Liver (tissue), 9 donors: ENCODE results near the gene LRCOL1. TPM values are rescaled to one million over a fixed set of nuclear protein-coding genes. Genes with fewer than 3 reads are reported as not detected.

Experiments used
- DNase-seq: peaks from one replicate; pipeline ENCODE4 v3.0.0-alpha.2; 2017; ENCODE audit warnings: low spot score
- H3K27ac ChIP-seq, 2 donors: one replicate each; pipeline ENCODE4 v1.7.0; 2013; ENCODE audit warnings: inconsistent platforms in 2 of 2, low read length in 2 of 2, control low read depth in 1 of 2, low read depth in 1 of 2, mild to moderate bottlenecking in 1 of 2
- H3K27me3 ChIP-seq, 4 donors: one replicate each; pipeline versions ENCODE4 v1.6.1 to v1.7.0; 2013; ENCODE audit warnings: low read length in 3 of 4, inconsistent platforms in 1 of 4, mild to moderate bottlenecking in 1 of 4, moderate library complexity in 1 of 4; ENCODE audit not compliant: control insufficient read depth in 4 of 4, insufficient read depth in 4 of 4
- H3K36me3 ChIP-seq, 4 donors: one replicate each; pipeline versions ENCODE4 v1.6.1 to v1.7.0; 2013; ENCODE audit warnings: low read length in 3 of 4, mild to moderate bottlenecking in 3 of 4, low read depth in 1 of 4, moderate library complexity in 1 of 4; ENCODE audit not compliant: control insufficient read depth in 4 of 4, insufficient read depth in 3 of 4
- H3K4me1 ChIP-seq, 4 donors: one replicate each; pipeline versions ENCODE4 v1.6.1 to v1.7.0; 2013; ENCODE audit warnings: low read length in 3 of 4, mild to moderate bottlenecking in 3 of 4, moderate library complexity in 1 of 4; ENCODE audit not compliant: control insufficient read depth in 4 of 4, insufficient read depth in 4 of 4
- H3K4me3 ChIP-seq, 3 donors: one replicate each; pipeline versions ENCODE4 v1.6.1 to v1.7.0; 2013; ENCODE audit warnings: low read length in 3 of 3, control low read depth in 1 of 3, low read depth in 1 of 3, mild to moderate bottlenecking in 1 of 3
- H3K9ac ChIP-seq, 2 donors: one replicate each; pipeline ENCODE4 v1.7.0; 2013; ENCODE audit warnings: low read length in 2 of 2, mild to moderate bottlenecking in 2 of 2, moderate library complexity in 2 of 2, control low read depth in 1 of 2, low read depth in 1 of 2
- H3K9me3 ChIP-seq, 4 donors: one replicate each; pipeline versions ENCODE4 v1.6.1 to v1.7.0; 2013; ENCODE audit warnings: low read length in 3 of 4; ENCODE audit not compliant: control insufficient read depth in 4 of 4
- ATF3 ChIP-seq: IDR thresholded peaks from 2 replicates; pipeline ENCODE4 v1.6.1; 2016; ENCODE audit warnings: antibody characterized with exemption
- CTCF ChIP-seq: fragments of 150-350 bp; IDR thresholded peaks from 2 replicates; pipeline ENCODE4 v1.5.1; 2017; ENCODE audit warnings: improper control_type of control experiment, low read depth, low read length; ENCODE audit not compliant: missing input control
- EGR1 ChIP-seq, 2 donors: IDR thresholded peaks; 2 replicates each; pipeline ENCODE4 v1.6.1; 2016 to 2018; ENCODE audit warnings: antibody characterized with exemption in 2 of 2, low read depth in 2 of 2
- FOXA1 ChIP-seq: IDR thresholded peaks from 2 replicates; pipeline ENCODE4 v1.6.1; 2016; ENCODE audit warnings: antibody characterized with exemption
- FOXA2 ChIP-seq: IDR thresholded peaks from 2 replicates; pipeline ENCODE4 v1.6.1; 2016; ENCODE audit warnings: antibody characterized with exemption
- GABPA ChIP-seq, 2 donors: IDR thresholded peaks in 1 of 2; conservative IDR thresholded peaks in 1 of 2; 2 replicates each; pipeline ENCODE4 v1.6.1; 2016; ENCODE audit warnings: antibody characterized with exemption in 2 of 2, mild to moderate bottlenecking in 1 of 2, moderate library complexity in 1 of 2
- HNF4A ChIP-seq, 2 donors: conservative IDR thresholded peaks; 2 replicates each; pipeline ENCODE4 v1.6.1; 2016; ENCODE audit warnings: antibody characterized with exemption in 2 of 2, mild to moderate bottlenecking in 2 of 2
- HNF4G ChIP-seq: IDR thresholded peaks from 2 replicates; pipeline ENCODE4 v1.6.1; 2016; ENCODE audit warnings: antibody characterized with exemption
- JUND ChIP-seq, 2 donors: IDR thresholded peaks; 2 replicates each; pipeline ENCODE4 v1.6.1; 2016; ENCODE audit warnings: antibody characterized with exemption in 2 of 2
- MAX ChIP-seq: IDR thresholded peaks from 2 replicates; pipeline ENCODE4 v1.6.1; 2016; ENCODE audit warnings: antibody characterized with exemption
- NR2F2 ChIP-seq: IDR thresholded peaks from 2 replicates; pipeline ENCODE4 v1.6.1; 2016; ENCODE audit warnings: antibody characterized with exemption
- RAD21 ChIP-seq, 2 donors: IDR thresholded peaks; 2 replicates each; pipeline ENCODE4 v1.6.1; 2016; ENCODE audit warnings: antibody characterized with exemption in 2 of 2, mild to moderate bottlenecking in 2 of 2
- REST ChIP-seq: IDR thresholded peaks from 2 replicates; pipeline ENCODE4 v1.6.1; 2016; ENCODE audit warnings: antibody characterized with exemption, mild to moderate bottlenecking
- RXRA ChIP-seq, 2 donors: IDR thresholded peaks; 2 replicates each; pipeline ENCODE4 v1.6.1; 2017 to 2018; ENCODE audit warnings: antibody characterized with exemption in 2 of 2, mild to moderate bottlenecking in 1 of 2
- SP1 ChIP-seq: IDR thresholded peaks from 2 replicates; pipeline ENCODE4 v1.6.1; 2018; ENCODE audit warnings: antibody characterized with exemption, mild to moderate bottlenecking
- TAF1 ChIP-seq: conservative IDR thresholded peaks from 2 replicates; pipeline ENCODE4 v1.6.1; 2016; ENCODE audit warnings: antibody characterized with exemption, mild to moderate bottlenecking
- YY1 ChIP-seq: IDR thresholded peaks from 2 replicates; pipeline ENCODE4 v1.6.1; 2016; ENCODE audit warnings: antibody characterized with exemption, mild to moderate bottlenecking
- ZBTB33 ChIP-seq: IDR thresholded peaks from 2 replicates; pipeline ENCODE4 v1.6.1; 2016; ENCODE audit warnings: antibody characterized with exemption
- WGBS: extraction: QIAGEN DNeasy Blood & Tissue Kit; methylation state at CpG from one replicate; pipeline ENCODE4 v1.1.7; 2013; 5-methylcytosine and 5-hydroxymethylcytosine counted together
- polyA plus RNA-seq, 2 donors: library from polyadenylated mRNA; stranded (reverse) in 1 of 2; unstranded in 1 of 2; fragments of 200-250 nt in 1 of 2; fragments of >200 nt in 1 of 2; fragmentation: Nextera tagmentation in 1 of 2; extraction: Ambion mirVana in 1 of 2; gene quantifications; one replicate each; pipeline versions ENCODE4 v1.2.1 to v1.2.3, GENCODE V29; 2013 to 2015
- total RNA-seq, 2 donors: library from RNA; depleted of rRNA; stranded (reverse); fragments of >200 nt; gene quantifications; one replicate each; pipeline ENCODE4 v1.2.3, GENCODE V29; 2014
- donor health status: healthy.
- donor health status: healthy.
- donor health status: healthy.
- donor health status: healthy.
- donor health status: healthy.

The LRCOL1 gene
- total and polyA plus RNA-seq, 4 donors = 2.6 to 40.7 (median 5.9) TPM; not detected in 1

- DNase-seq = no peak
- no peak for TF ChIP-seq RXRA (IDR thresholded peaks at IDR 0.05)
- Histone ChIP-seq H3K4me3 (no peak overlapping the region), H3K36me3 (no peaks in the 10 kb centered on the region), H3K9ac (no peak overlapping the region), H3K4me1 (peaks cover 8 to 34% (median 17%) of the 10 kb centered on the region in 4 donors), H3K9me3 (peaks cover 0 to 5% (median 0%) of the 10 kb centered on the region in 4 donors), H3K27me3 (no peaks in the 10 kb centered on the region), H3K27ac (no peak overlapping the region)
- WGBS = 96% methylated on average over 10 of the region's 10 CpGs
These were observed 1.2 kb upstream of the LRCOL1 start for GRCh38 chr12:132611620-132612019.

GRCh38 chr12:132610866-132611602, 652 bp upstream of the LRCOL1 start:
- WGBS = 89% methylated on average over 33 of the region's 33 CpGs
- Histone ChIP-seq H3K9ac (no peak overlapping the region), H3K27ac (no peak overlapping the region), H3K4me1 (peaks cover 10 to 40% (median 20%) of the 10 kb centered on the region in 4 donors), H3K4me3 (no peak overlapping the region), H3K36me3 (no peaks in the 10 kb centered on the region), H3K9me3 (peaks cover 0 to 5% (median 0%) of the 10 kb centered on the region in 4 donors), H3K27me3 (no peaks in the 10 kb centered on the region)
- TF ChIP-seq SP1 = no peak
- no peak for TF ChIP-seq TAF1
- TF ChIP-seq MAX = no peak
- TF ChIP-seq FOXA1 = no peak
- TF ChIP-seq ZBTB33 = no peak
- TF ChIP-seq NR2F2 = no peak
- TF ChIP-seq EGR1 (IDR thresholded peaks at IDR 0.05; ENCODE audit: low read depth in 2 of 2) = no peak
- TF ChIP-seq HNF4A (conservative IDR thresholded peaks at IDR 0.05) = no peak
- no peak for TF ChIP-seq YY1
- TF ChIP-seq JUND (IDR thresholded peaks at IDR 0.05) = no peak
- no peak for TF ChIP-seq RAD21 (IDR thresholded peaks at IDR 0.05)
- TF ChIP-seq RXRA (IDR thresholded peaks at IDR 0.05) = no peak
- TF ChIP-seq GABPA (IDR thresholded peaks at IDR 0.05 in 1 of 2, conservative IDR thresholded peaks at IDR 0.05 in 1 of 2) = no peak
- no peak for TF ChIP-seq FOXA2
- TF ChIP-seq ATF3 = no peak
- no peak for TF ChIP-seq CTCF
- TF ChIP-seq HNF4G = no peak
- TF ChIP-seq REST = no peak
- DNase-seq = no peak
